ENCODE results near the gene KIAA0232.
"Not testable (repeated sequence)": the region's sequence is repeated elsewhere in the genome, so short reads cannot be mapped to it uniquely, and the experiment has no call there.

Gene KIAA0232

GRCh38 chr4:6887591-6888371, 105.3 kb downstream of the KIAA0232 start:
- no peak for DNase-seq

GRCh38 chr4:6888506-6889071, 106.1 kb downstream of the KIAA0232 start:
- DNase-seq: no peak

GRCh38 chr4:6889101-6889735, 106.7 kb downstream of the KIAA0232 start:
- no peak for DNase-seq

- DNase-seq: no peak
Observed at GRCh38 chr4:6889736-6890324, 107.3 kb downstream of the KIAA0232 start.

GRCh38 chr4:6890358-6890757, 107.8 kb downstream of the KIAA0232 start:
- DNase-seq: no peak

GRCh38 chr4:6890971-6891370, 108.4 kb downstream of the KIAA0232 start:
- not testable (repeated sequence) for DNase-seq

GRCh38 chr4:6891436-6892170, 109.1 kb downstream of the KIAA0232 start:
- no peak for DNase-seq

GRCh38 chr4:6892190-6892908, 109.8 kb downstream of the KIAA0232 start:
- DNase-seq: no peak

GRCh38 chr4:6892909-6893202, 110.3 kb downstream of the KIAA0232 start:
- DNase-seq: no peak

- no peak for DNase-seq
Observed at GRCh38 chr4:6893449-6894085, 111.0 kb downstream of the KIAA0232 start.

- no peak for DNase-seq
Observed at GRCh38 chr4:6894086-6894478, 111.6 kb downstream of the KIAA0232 start.

GRCh38 chr4:6894528-6895498, 112.3 kb downstream of the KIAA0232 start:
- no peak for DNase-seq

GRCh38 chr4:6896035-6896434, 113.5 kb downstream of the KIAA0232 start:
- DNase-seq: no peak

GRCh38 chr4:6898763-6899162, 116.2 kb downstream of the KIAA0232 start:
- no peak for DNase-seq

- DNase-seq: no peak
Observed at GRCh38 chr4:6900181-6900812, 117.8 kb downstream of the KIAA0232 start.

GRCh38 chr4:6900956-6901355, 118.4 kb downstream of the KIAA0232 start:
- DNase-seq: no peak

GRCh38 chr4:6901669-6902317, 119.3 kb downstream of the KIAA0232 start:
- no peak for DNase-seq

GRCh38 chr4:6902318-6903042, 120.0 kb downstream of the KIAA0232 start:
- DNase-seq: no peak

Data from NCI-H146 (cell line).